Measurements from ENCODE around the gene TMTC4. TPM values are rescaled to one million over a fixed set of nuclear protein-coding genes. Genes with fewer than 3 reads are reported as not detected.
"Not testable (repeated sequence)": the region's sequence is repeated elsewhere in the genome, so short reads cannot be mapped to it uniquely, and the experiment has no call there.

TMTC4 gene
- total RNA-seq, 1 experiment from 2014 or later = 17.8 TPM

- DNase-seq (ENCODE audit: low read depth, low spot score) = no peak
- in situ Hi-C loops (cut with HindIII; ENCODE audit: low pct_unique_long_range_greater_than_20kb, low sequenced_read_pairs) = no loop called here
Observed at GRCh38 chr13:100608906-100609305, 65.7 kb downstream of the TMTC4 start.

GRCh38 chr13:100608489-100608888, 66.1 kb downstream of the TMTC4 start:
- in situ Hi-C loops (cut with HindIII; ENCODE audit: low pct_unique_long_range_greater_than_20kb, low sequenced_read_pairs) = no loop called here

GRCh38 chr13:100604918-100605710, 69.5 kb downstream of the TMTC4 start:
- in situ Hi-C loops (cut with HindIII; ENCODE audit: low pct_unique_long_range_greater_than_20kb, low sequenced_read_pairs) = no loop called here

More at GRCh38 chr13:100608489-100608888, 66.1 kb downstream of the TMTC4 start:
- DNase-seq (ENCODE audit: low read depth, low spot score) = no peak

GRCh38 chr13:100602493-100603111, 72.0 kb downstream of the TMTC4 start:
- in situ Hi-C loops (cut with HindIII; ENCODE audit: low pct_unique_long_range_greater_than_20kb, low sequenced_read_pairs) = no loop called here
- DNase-seq (ENCODE audit: low read depth, low spot score) = no peak

More at GRCh38 chr13:100604918-100605710, 69.5 kb downstream of the TMTC4 start:
- no peak for DNase-seq (ENCODE audit: low read depth, low spot score)

GRCh38 chr13:100601716-100602115, 72.9 kb downstream of the TMTC4 start:
- no peak for DNase-seq (ENCODE audit: low read depth, low spot score)
- in situ Hi-C loops (cut with HindIII; ENCODE audit: low pct_unique_long_range_greater_than_20kb, low sequenced_read_pairs) = no loop called here

GRCh38 chr13:100600915-100601314, 73.7 kb downstream of the TMTC4 start:
- in situ Hi-C loops (cut with HindIII; ENCODE audit: low pct_unique_long_range_greater_than_20kb, low sequenced_read_pairs) = no loop called here
- no peak for DNase-seq (ENCODE audit: low read depth, low spot score)

- in situ Hi-C loops (cut with HindIII; ENCODE audit: low pct_unique_long_range_greater_than_20kb, low sequenced_read_pairs) = no loop called here
Observed at GRCh38 chr13:100600461-100600860, 74.1 kb downstream of the TMTC4 start.

GRCh38 chr13:100597253-100597652, 77.3 kb downstream of the TMTC4 start:
- in situ Hi-C loops (cut with HindIII; ENCODE audit: low pct_unique_long_range_greater_than_20kb, low sequenced_read_pairs) = no loop called here
- DNase-seq (ENCODE audit: low read depth, low spot score) = no peak

More at GRCh38 chr13:100600461-100600860, 74.1 kb downstream of the TMTC4 start:
- no peak for DNase-seq (ENCODE audit: low read depth, low spot score)

- no peak for DNase-seq (ENCODE audit: low read depth, low spot score)
- in situ Hi-C loops (cut with HindIII; ENCODE audit: low pct_unique_long_range_greater_than_20kb, low sequenced_read_pairs) = no loop called here
Observed at GRCh38 chr13:100596516-100596915, 78.1 kb downstream of the TMTC4 start.

- in situ Hi-C loops (cut with HindIII; ENCODE audit: low pct_unique_long_range_greater_than_20kb, low sequenced_read_pairs) = no loop called here
- peak; percentile 37 for DNase-seq (ENCODE audit: low read depth, low spot score)
Observed at GRCh38 chr13:100594731-100595130, 79.9 kb downstream of the TMTC4 start.

- in situ Hi-C loops (cut with HindIII; ENCODE audit: low pct_unique_long_range_greater_than_20kb, low sequenced_read_pairs) = no loop called here
- DNase-seq (ENCODE audit: low read depth, low spot score) = no peak
Observed at GRCh38 chr13:100594255-100594654, 80.3 kb downstream of the TMTC4 start.

- no peak for DNase-seq (ENCODE audit: low read depth, low spot score)
- in situ Hi-C loops (cut with HindIII; ENCODE audit: low pct_unique_long_range_greater_than_20kb, low sequenced_read_pairs) = no loop called here
Observed at GRCh38 chr13:100589178-100589725, 85.3 kb downstream of the TMTC4 start.

GRCh38 chr13:100588331-100589177, 86.0 kb downstream of the TMTC4 start, which contains the start of gene GGACT:
Gene GGACT (minus strand): TSS chr13:100588789. CDS start chr13:100532591, 56,198 bp downstream.
- peak; percentile 62 for DNase-seq (ENCODE audit: low read depth, low spot score)
- in situ Hi-C loops (cut with HindIII; ENCODE audit: low pct_unique_long_range_greater_than_20kb, low sequenced_read_pairs) = no loop called here

GRCh38 chr13:100584896-100585295, 89.7 kb downstream of the TMTC4 start:
- in situ Hi-C loops (cut with HindIII; ENCODE audit: low pct_unique_long_range_greater_than_20kb, low sequenced_read_pairs) = no loop called here

GRCh38 chr13:100581504-100581903, 93.1 kb downstream of the TMTC4 start:
- DNase-seq (ENCODE audit: low read depth, low spot score) = no peak
- in situ Hi-C loops (cut with HindIII; ENCODE audit: low pct_unique_long_range_greater_than_20kb, low sequenced_read_pairs) = no loop called here

More at GRCh38 chr13:100584896-100585295, 89.7 kb downstream of the TMTC4 start:
- no peak for DNase-seq (ENCODE audit: low read depth, low spot score)

GRCh38 chr13:100581030-100581429, 93.6 kb downstream of the TMTC4 start:
- in situ Hi-C loops (cut with HindIII; ENCODE audit: low pct_unique_long_range_greater_than_20kb, low sequenced_read_pairs) = no loop called here
- DNase-seq (ENCODE audit: low read depth, low spot score) = no peak

- in situ Hi-C loops (cut with HindIII; ENCODE audit: low pct_unique_long_range_greater_than_20kb, low sequenced_read_pairs) = no loop called here
- DNase-seq (ENCODE audit: low read depth, low spot score) = no peak
Observed at GRCh38 chr13:100580045-100580444, 94.5 kb downstream of the TMTC4 start.

GRCh38 chr13:100577239-100577638, 97.4 kb downstream of the TMTC4 start:
- in situ Hi-C loops (cut with HindIII; ENCODE audit: low pct_unique_long_range_greater_than_20kb, low sequenced_read_pairs); DNase-seq (ENCODE audit: low read depth, low spot score): not testable (repeated sequence)

Measured in SK-MEL-5 (cell line).